CD4-positive, CD25-positive, alpha-beta regulatory T cell (primary cell): ENCODE measurements around the gene RUBCN. TPM values are rescaled to one million over a fixed set of nuclear protein-coding genes. Genes with fewer than 3 reads are reported as not detected.
"Not testable (repeated sequence)": the region's sequence is repeated elsewhere in the genome, so short reads cannot be mapped to it uniquely, and the experiment has no call there.

ENCODE experiments used
- ATAC-seq, 2 donors: fragments of 150-1000 bp; cut with Tn5 transposase; one replicate each; pipeline ENCODE4 v1.10.0; 2021; ENCODE audit warnings: low read depth in 2 of 2, moderate number of reproducible peaks in 2 of 2, moderate library complexity in 1 of 2
- DNase-seq, 3 donors: peaks; one replicate each; pipeline versions ENCODE4 v3.0.0 to v3.0.0-alpha.2; 2012 to 2022; ENCODE audit warnings: mixed read lengths in 1 of 3
- H3K27ac ChIP-seq: one replicate; pipeline ENCODE4 v1.7.0; 2013; ENCODE audit warnings: mild to moderate bottlenecking, low read length; ENCODE audit not compliant: insufficient read depth, poor library complexity, severe bottlenecking
- H3K27me3 ChIP-seq: one replicate; pipeline ENCODE4 v1.7.0; 2013; ENCODE audit warnings: low read length; ENCODE audit not compliant: control insufficient read depth, insufficient read depth
- H3K36me3 ChIP-seq: one replicate; pipeline ENCODE4 v1.7.0; 2013; ENCODE audit warnings: mild to moderate bottlenecking, low read length, moderate library complexity; ENCODE audit not compliant: control insufficient read depth, insufficient read depth
- H3K4me1 ChIP-seq: 2 replicates; pipeline ENCODE4 v1.7.0; 2013; ENCODE audit warnings: mild to moderate bottlenecking, low read length; ENCODE audit not compliant: insufficient read depth, control insufficient read depth, poor library complexity, severe bottlenecking
- H3K4me3 ChIP-seq: one replicate; pipeline ENCODE4 v1.7.0; 2013; ENCODE audit warnings: low read depth, mild to moderate bottlenecking, low read length, moderate library complexity
- H3K9me3 ChIP-seq, 2 experiments: 1 replicate in 1 of 2; 2 replicates in 1 of 2; pipeline ENCODE4 v1.7.0; 2013; ENCODE audit warnings: low read length in 2 of 2, mild to moderate bottlenecking in 1 of 2, moderate library complexity in 1 of 2; ENCODE audit not compliant: control insufficient read depth in 2 of 2
- H3K27ac Mint-ChIP-seq, 3 donors: one replicate each; pipeline ENCODE4 v1.8.0; 2020 to 2022; ENCODE audit warnings: mild to moderate bottlenecking in 3 of 3, mixed read lengths in 3 of 3, moderate library complexity in 2 of 3
- H3K27me3 Mint-ChIP-seq: one replicate; pipeline ENCODE4 v1.8.0; 2022; ENCODE audit warnings: mild to moderate bottlenecking, mixed read lengths
- H3K36me3 Mint-ChIP-seq: one replicate; pipeline ENCODE4 v1.8.0; 2020; ENCODE audit warnings: mixed read lengths
- H3K4me1 Mint-ChIP-seq, 4 donors: one replicate each; pipeline ENCODE4 v1.8.0; 2020 to 2022; ENCODE audit warnings: mixed read lengths in 4 of 4, mild to moderate bottlenecking in 1 of 4
- H3K4me3 Mint-ChIP-seq, 4 donors: one replicate each; pipeline ENCODE4 v1.8.0; 2020 to 2022; ENCODE audit warnings: mild to moderate bottlenecking in 4 of 4, mixed read lengths in 4 of 4, moderate library complexity in 3 of 4
- H3K9me3 Mint-ChIP-seq, 7 donors: one replicate each; pipeline ENCODE4 v1.8.0; 2020 to 2022; ENCODE audit warnings: mixed read lengths in 7 of 7, mild to moderate bottlenecking in 3 of 7, moderate library complexity in 2 of 7
- polyA plus RNA-seq, 4 donors: library from polyadenylated mRNA; unstranded; fragments of 300-500 nt; fragmentation: Illumina TruSeq; gene quantifications; one replicate each; pipeline ENCODE4 v1.2.3, GENCODE V29; 2021
- total RNA-seq: library from RNA; stranded (reverse); gene quantifications from one replicate; pipeline ENCODE4 v1.2.3, GENCODE V29; 2022

The RUBCN gene
- total and polyA plus RNA-seq, 5 donors from 2014 or later = 17.5 to 58.5 (median 20.5) TPM

- peaks cover 0 to 11% (median 3%) of the 10 kb centered on the region in 4 donors for H3K4me1 Mint-ChIP-seq
- H3K4me3 Mint-ChIP-seq = peak overlapping the region; percentile 77 to 82 (median 82)
- H3K27me3 ChIP-seq, H3K9me3 Mint-ChIP-seq, H3K4me1 ChIP-seq, H3K4me3 ChIP-seq, H3K9me3 ChIP-seq, H3K27ac ChIP-seq, H3K36me3 Mint-ChIP-seq, H3K36me3 ChIP-seq, DNase-seq, H3K27me3 Mint-ChIP-seq: not testable (repeated sequence)
- peak; percentile 32 to 36 for ATAC-seq
- H3K27ac Mint-ChIP-seq = peak overlapping the region in 1 of 3 donors; percentile 59
Observed at GRCh38 chr3:197626404-197627157, 110.1 kb downstream of the RUBCN start.

- not testable (repeated sequence) for H3K4me1 ChIP-seq, ATAC-seq, H3K4me1 Mint-ChIP-seq, H3K27me3 ChIP-seq, H3K27ac ChIP-seq, H3K9me3 ChIP-seq, H3K9me3 Mint-ChIP-seq, H3K27ac Mint-ChIP-seq, H3K4me3 ChIP-seq, H3K4me3 Mint-ChIP-seq, DNase-seq, H3K27me3 Mint-ChIP-seq
- H3K36me3 Mint-ChIP-seq = peaks cover 35% of the 10 kb centered on the region
- H3K36me3 ChIP-seq = peaks cover 36% of the 10 kb centered on the region
Observed at GRCh38 chr3:197621478-197621877, 115.2 kb downstream of the RUBCN start.

Other genes starting within 250 kb of the RUBCN start
- 20.3 TPM for gene BDH1, start 180.9 kb downstream of the RUBCN start, total RNA-seq
- gene BDH1, start 180.9 kb downstream of the RUBCN start, polyA plus RNA-seq = 10 to 100 TPM; 13.5 to 29.8 (median 22.2) TPM
- gene FYTTD1, start 13.0 kb upstream of the RUBCN start, total RNA-seq = 42.2 TPM
- 10 to 100 TPM; 75.5 to 91.0 (median 85.8) TPM for gene FYTTD1, start 13.0 kb upstream of the RUBCN start, polyA plus RNA-seq
- 66.1 TPM for gene LRCH3, start 54.4 kb upstream of the RUBCN start, total RNA-seq
- 10 to 100 TPM; 12.2 to 19.6 (median 16.1) TPM for gene LRCH3, start 54.4 kb upstream of the RUBCN start, polyA plus RNA-seq
- 1,211 TPM for gene RPL35A, start 213.3 kb upstream of the RUBCN start, total RNA-seq
- 1,000 to 10,000 TPM; 1,609 to 2,226 (median 1,937) TPM for gene RPL35A, start 213.3 kb upstream of the RUBCN start, polyA plus RNA-seq
- gene LMLN, start 223.3 kb upstream of the RUBCN start, total RNA-seq = 2.5 TPM
- 1 to 10 TPM in 3 of 4 donors, under 1 TPM in 1; 0.57 to 2.3 (median 1.4) TPM for gene LMLN, start 223.3 kb upstream of the RUBCN start, polyA plus RNA-seq